NCI-H1092 treated with DMSO at 0.1 percent for 48 hours (cell line): ENCODE measurements around the gene NPFF.

ENCODE experiments used
- DNase-seq: peaks from one replicate; lab custom pipeline; 2025; lab: John Stamatoyannopoulos, UW

NPFF gene

GRCh38 chr12:53514628-53515290 lies 7.5 kb upstream of the NPFF start:
- no peak for DNase-seq

DNA sequence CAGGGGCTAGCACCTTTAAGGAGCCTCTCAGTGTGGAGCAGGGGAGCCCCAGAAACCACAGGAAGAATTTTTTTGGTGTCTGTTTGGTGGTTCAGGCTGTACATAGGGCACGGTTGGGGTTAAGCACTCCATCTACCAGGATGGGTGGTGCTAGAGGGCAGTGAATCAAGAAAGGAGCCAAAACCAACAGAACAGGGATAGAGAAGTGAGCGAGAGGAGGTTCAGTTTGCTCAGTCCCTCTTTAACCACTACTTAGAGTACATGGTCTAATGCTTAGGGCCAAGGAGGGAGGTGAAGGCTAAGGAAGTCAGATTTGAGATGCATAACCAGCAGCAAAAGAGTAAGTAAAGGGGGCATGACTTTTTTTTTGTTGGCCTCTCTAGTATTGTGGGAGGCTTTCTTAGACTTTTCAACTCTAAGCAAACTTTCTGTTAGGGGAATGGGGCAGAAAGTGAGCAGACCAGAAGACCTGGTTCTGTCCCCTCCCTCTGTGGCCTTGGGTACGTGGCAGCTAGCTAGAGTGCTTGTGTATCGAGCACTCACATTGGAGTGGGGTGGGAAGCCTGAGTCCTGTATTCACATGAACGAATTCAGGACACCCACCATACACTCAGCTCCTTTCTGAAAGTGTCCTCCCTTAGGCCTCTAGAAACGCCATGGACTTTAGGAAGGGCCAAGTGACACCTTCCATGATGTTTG lies 6.6 kb upstream of the NPFF start:
- no peak for DNase-seq

GRCh38 chr12:53510181-53510812 lies 3.0 kb upstream of the NPFF start:
- DNase-seq = no peak

DNA sequence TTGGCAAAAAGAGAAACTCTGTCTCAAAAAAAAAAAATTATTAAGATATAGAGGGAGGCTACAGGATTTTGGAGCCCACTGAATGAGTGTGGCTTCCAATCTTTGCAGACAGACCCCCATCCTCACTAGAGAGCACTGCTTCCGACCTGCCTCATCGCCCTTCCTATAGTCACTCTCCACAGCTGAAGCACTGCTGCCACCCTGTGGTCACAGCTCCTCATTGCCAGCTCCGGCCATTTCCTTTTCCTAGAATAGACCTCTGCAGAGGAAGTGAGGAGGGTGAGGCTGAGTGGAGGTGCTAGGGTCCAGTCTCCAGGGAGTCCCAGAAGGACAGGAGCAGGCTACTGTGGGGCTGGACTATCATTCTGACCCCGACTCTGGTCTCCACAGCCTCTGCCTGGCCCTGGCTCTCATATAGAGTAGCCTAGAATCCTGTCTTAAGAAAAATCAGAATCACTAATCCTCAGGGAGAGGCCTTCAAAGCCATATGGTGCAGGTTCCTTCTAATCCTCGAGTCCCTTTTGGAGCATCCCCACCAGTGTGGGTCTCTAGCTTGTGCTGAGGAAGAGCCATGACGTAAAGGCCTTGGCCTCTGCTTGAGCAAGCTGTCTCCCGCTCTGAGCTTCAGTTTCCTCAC lies 1.4 kb upstream of the NPFF start:
- peak; percentile 74 for DNase-seq

GRCh38 chr12:53507603-53507885 lies 260 bp upstream of the NPFF start:
- no peak for DNase-seq

DNA sequence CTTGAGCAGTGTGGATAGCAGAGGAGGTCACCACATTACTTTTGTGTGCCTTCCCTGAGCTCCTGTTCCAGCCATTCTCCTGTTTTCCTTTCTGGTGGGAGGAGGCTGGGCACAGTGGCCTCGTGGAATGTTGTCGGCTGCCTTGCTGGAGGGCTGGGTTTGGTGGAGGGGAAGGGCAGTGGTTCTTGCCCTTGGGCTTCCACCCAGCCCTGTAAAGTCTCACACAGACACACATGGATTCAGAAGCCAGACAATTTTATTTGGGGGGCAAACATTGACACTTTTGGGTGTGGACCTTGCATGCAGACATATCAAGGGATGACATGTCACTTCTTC lies 866 bp downstream of the NPFF start:
- DNase-seq = no peak

GRCh38 chr12:53505555-53506449 lies 1.5 kb downstream of the NPFF start:
- DNase-seq = no peak

GRCh38 chr12:53505086-53505485 lies 2.2 kb downstream of the NPFF start:
- no peak for DNase-seq

- no peak for DNase-seq
Observed at GRCh38 chr12:53504004-53504920, 3.0 kb downstream of the NPFF start.

GRCh38 chr12:53502983-53503728 lies 4.1 kb downstream of the NPFF start:
- DNase-seq = no peak

- no peak for DNase-seq
Observed at GRCh38 chr12:53502331-53502730, 5.0 kb downstream of the NPFF start.

DNA sequence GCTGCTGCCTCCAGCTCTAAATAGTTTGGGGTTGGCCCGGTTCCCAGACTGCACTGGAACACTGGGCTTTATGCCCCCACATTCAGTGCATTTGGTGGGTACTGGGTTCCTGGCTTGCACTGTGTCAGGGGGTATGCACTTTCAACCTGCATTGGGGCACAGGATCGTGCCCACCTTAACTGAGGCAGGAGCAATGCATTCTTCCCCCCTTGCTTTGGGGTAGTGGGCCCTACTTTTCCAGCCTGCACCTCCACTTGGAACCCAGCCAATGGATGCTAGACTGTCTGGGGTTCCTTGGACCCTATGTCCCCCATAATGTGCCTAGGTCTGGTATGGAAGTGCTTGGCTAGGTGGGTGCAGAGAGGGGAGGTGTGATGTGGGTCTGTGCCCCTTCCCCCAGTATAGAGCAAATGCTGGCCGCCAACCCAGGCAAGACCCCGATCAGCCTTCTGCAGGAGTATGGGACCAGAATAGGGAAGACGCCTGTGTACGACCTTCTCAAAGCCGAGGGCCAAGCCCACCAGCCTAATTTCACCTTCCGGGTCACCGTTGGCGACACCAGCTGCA lies 5.6 kb downstream of the NPFF start:
- DNase-seq = no peak

DNA sequence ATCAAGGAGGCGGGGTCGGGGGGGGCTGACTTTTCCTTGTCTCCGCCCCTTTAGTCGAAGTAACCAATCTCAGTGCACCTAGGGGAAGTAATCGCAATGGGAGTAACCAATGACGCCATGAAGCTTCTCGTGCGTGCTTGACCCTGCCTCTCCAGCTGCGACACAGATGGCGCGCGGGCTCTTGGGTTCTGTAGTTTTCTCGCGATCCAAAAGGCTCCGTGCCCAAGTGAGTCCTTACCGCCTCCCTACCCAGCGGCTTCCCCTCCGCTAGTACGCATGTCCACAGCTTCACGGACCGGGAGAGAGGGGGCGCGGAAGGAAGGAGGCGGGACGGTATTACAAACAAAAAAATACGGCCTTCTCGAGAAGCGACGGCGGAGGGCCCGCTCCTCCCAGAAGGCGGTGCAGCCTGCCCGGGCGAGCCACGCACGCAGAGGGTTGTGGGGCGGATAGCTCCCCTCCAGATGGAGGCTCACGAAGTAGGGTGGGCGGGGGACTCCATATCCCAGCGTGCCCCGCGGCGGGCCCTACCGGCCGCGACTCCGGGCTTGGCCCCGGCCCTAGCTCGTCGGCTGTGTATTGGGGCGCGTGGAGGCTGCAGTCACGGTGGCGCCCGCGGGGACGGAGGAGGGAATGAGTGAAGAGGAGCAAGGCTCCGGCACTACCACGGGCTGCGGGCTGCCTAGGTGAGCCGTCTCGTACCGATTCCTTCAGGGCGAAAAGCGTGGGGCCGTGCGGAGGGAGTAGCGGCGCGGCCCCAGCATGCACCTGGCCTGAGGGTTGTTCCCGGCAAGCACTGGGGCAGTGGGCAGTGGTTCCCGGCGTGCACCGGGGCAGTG lies 6.3 kb downstream of the NPFF start, which contains the start of gene TARBP2:
Gene TARBP2 (plus strand): TSS at position 508 of the 839 bp plus-strand sequence. CDS start 126 bp downstream, at position 634.
- peak; percentile 98 for DNase-seq

DNA sequence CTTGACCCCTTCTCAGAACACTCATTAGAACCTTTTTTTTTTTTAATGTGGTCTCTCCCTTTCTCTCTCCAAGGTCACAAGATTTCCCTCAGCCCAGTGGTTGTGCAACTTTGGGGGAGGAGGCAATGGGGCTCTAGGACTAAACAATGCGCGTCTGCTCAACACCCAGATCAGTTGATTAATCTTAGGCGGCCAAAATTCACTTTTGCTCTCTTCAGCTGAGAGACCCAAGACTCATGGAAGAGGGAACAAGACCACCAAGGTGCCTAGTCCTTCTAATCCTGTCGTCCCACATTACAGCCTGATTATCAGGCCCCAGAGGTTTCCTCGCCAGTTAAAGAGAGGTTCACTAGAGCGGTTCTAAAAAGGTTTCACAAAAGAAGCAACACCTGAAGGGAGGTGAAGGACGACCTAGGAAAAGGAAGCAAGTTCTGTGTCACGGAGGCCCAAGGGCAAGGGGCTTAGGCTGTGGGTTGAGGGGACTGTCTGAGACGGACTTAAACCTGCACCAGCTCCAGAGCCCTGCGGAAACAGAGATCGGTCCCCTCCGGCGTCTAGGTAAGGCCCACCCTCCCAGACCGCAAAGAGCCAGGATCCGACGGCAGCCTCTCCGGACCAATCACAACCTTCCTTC lies 7.0 kb downstream of the NPFF start:
- DNase-seq = no peak

- peak; percentile 31 for DNase-seq
Observed at GRCh38 chr12:53499266-53500141, 7.8 kb downstream of the NPFF start, which contains the start of gene MAP3K12. TSS of gene MAP3K12 (minus strand) at chr12:53499458. CDS start at chr12:53487391, 12,067 bp downstream.

GRCh38 chr12:53498235-53498630 lies 9.1 kb downstream of the NPFF start:
- no peak for DNase-seq

DNA sequence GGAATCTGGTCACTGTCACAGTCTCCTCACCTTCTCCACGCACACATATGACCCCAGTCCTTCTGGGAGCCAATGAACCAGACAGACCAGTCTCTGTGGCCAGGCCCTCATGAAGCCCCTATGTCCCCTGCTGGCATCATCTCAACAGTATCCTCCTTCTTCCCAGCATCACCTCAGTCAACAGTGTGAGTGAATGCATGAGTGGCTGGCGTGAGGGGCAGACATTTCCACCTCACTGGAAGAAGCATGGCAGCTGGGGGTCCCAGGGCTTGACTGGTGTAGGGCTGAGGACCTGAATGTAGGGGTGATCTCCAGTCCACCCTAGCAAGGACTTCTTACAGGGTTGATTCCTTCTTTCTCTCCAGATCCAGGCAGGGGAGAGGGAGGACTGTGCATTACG lies 9.8 kb downstream of the NPFF start:
- no peak for DNase-seq

GRCh38 chr12:53496752-53497032 lies 10.6 kb downstream of the NPFF start:
- no peak for DNase-seq
